Hepatocyte (in vitro differentiated cells): ENCODE data around the gene TENM4. TPM values are rescaled to one million over a fixed set of nuclear protein-coding genes. Genes with fewer than 3 reads are reported as not detected.
"Not testable (repeated sequence)": the region's sequence is repeated elsewhere in the genome, so short reads cannot be mapped to it uniquely, and the experiment has no call there.

ENCODE experiments used
- DNase-seq: peaks from one replicate; pipeline ENCODE4 v3.0.0-alpha.2; 2016; ENCODE audit warnings: low spot score
- H2AFZ ChIP-seq: fragments of 200-600 bp; sonication (generic); 2 replicates; pipeline ENCODE4 v1.6.0; 2016; ENCODE audit warnings: antibody characterized with exemption, mild to moderate bottlenecking
- H3K27ac ChIP-seq: fragments of 200-600 bp; sonication (generic); 2 replicates; pipeline ENCODE4 v1.5.1; 2016; ENCODE audit warnings: mild to moderate bottlenecking
- H3K27me3 ChIP-seq: fragments of 200-600 bp; sonication (generic); 2 replicates; pipeline ENCODE4 v1.6.1; 2016
- H3K36me3 ChIP-seq: fragments of 200-600 bp; sonication (generic); replicated peaks from 2 replicates; pipeline ENCODE4 v1.5.1; 2016; ENCODE audit warnings: low read depth; ENCODE audit not compliant: insufficient read depth
- H3K4me1 ChIP-seq: fragments of 200-600 bp; sonication (generic); 2 replicates; pipeline ENCODE4 v1.5.1; 2016; ENCODE audit warnings: mild to moderate bottlenecking, moderate library complexity; ENCODE audit not compliant: insufficient read depth
- H3K4me2 ChIP-seq: fragments of 200-600 bp; sonication (generic); 2 replicates; pipeline ENCODE4 v1.6.0; 2016
- H3K4me3 ChIP-seq: fragments of 200-600 bp; sonication (generic); 2 replicates; pipeline ENCODE4 v1.5.1; 2016; ENCODE audit warnings: mild to moderate bottlenecking
- H3K79me2 ChIP-seq: fragments of 200-600 bp; sonication (generic); 2 replicates; pipeline ENCODE4 v1.6.0; 2017; ENCODE audit warnings: mild to moderate bottlenecking
- H3K9me2 ChIP-seq: fragments of 200-600 bp; sonication (generic); replicated peaks from 2 replicates; pipeline ENCODE4 v1.6.0; 2017; ENCODE audit warnings: mild to moderate bottlenecking; ENCODE audit not compliant: insufficient read depth
- H3K9me3 ChIP-seq: fragments of 200-600 bp; sonication (generic); 2 replicates; pipeline ENCODE4 v1.5.1; 2016; ENCODE audit warnings: low read depth, mild to moderate bottlenecking
- H4K20me1 ChIP-seq: fragments of 200-600 bp; sonication (generic); 2 replicates; pipeline ENCODE4 v1.6.0; 2016; ENCODE audit warnings: mild to moderate bottlenecking; ENCODE audit not compliant: insufficient read depth, poor library complexity, severe bottlenecking
- CTCF ChIP-seq: fragments of 200-600 bp; sonication (generic); IDR thresholded peaks from 2 replicates; pipeline ENCODE4 v1.5.1; 2016; ENCODE audit warnings: antibody characterized with exemption, mild to moderate bottlenecking; ENCODE audit not compliant: poor library complexity
- EZH2 ChIP-seq: fragments of 200-600 bp; sonication (generic); IDR thresholded peaks from 2 replicates; pipeline ENCODE4 v1.6.1; 2016; ENCODE audit warnings: antibody characterized with exemption, mild to moderate bottlenecking, borderline replicate concordance
- EZH2phosphoT487 ChIP-seq: fragments of 200-600 bp; sonication (generic); IDR thresholded peaks from one replicate; pipeline ENCODE4 v1.6.1; 2018; ENCODE audit warnings: antibody characterized with exemption, mild to moderate bottlenecking, low read depth, moderate library complexity; ENCODE audit not compliant: unreplicated experiment, severe bottlenecking
- WGBS: methylation state at CpG from one replicate; pipeline ENCODE4 v1.1.6; 2016; ENCODE audit warnings: low lambda C conversion rate; ENCODE audit errors: missing lambda C conversion rate; 5-methylcytosine and 5-hydroxymethylcytosine counted together
- polyA plus RNA-seq: library from polyadenylated mRNA; unstranded; fragments of >200 nt; fragmentation: Nextera tagmentation; extraction: Ambion mirVana; gene quantifications from 2 replicates; pipeline ENCODE4 v1.2.1, GENCODE V29; 2016
- total RNA-seq: library from RNA; depleted of rRNA; stranded (reverse); fragments of >200 nt; gene quantifications from 2 replicates; pipeline ENCODE4 v1.2.3, GENCODE V29; 2014

TENM4 gene
- total and polyA plus RNA-seq, 2 experiments from 2014 or later = 18.4 to 18.7 TPM

GRCh38 chr11:79227767-79228755 is 212.8 kb downstream of the TENM4 start:
- H3K9me2 ChIP-seq = no peaks in the 10 kb centered on the region
- DNase-seq = no peak
- H3K27me3 ChIP-seq = no peaks in the 10 kb centered on the region
- no peaks in the 10 kb centered on the region for H3K4me1 ChIP-seq
- no peak overlapping the region for H3K4me3 ChIP-seq
- no peaks in the 10 kb centered on the region for H4K20me1 ChIP-seq
- no peaks in the 10 kb centered on the region for H3K36me3 ChIP-seq
- H3K27ac ChIP-seq = no peak overlapping the region
- 82% methylated on average over 13 of the region's 13 CpGs for WGBS
- no peak overlapping the region for H3K4me2 ChIP-seq
- H2AFZ ChIP-seq = no peak overlapping the region
- TF ChIP-seq CTCF = peak; percentile 6
- no peak for TF ChIP-seq EZH2phosphoT487
- no peak for TF ChIP-seq EZH2
- no peaks in the 10 kb centered on the region for H3K9me3 ChIP-seq
- no peaks in the 10 kb centered on the region for H3K79me2 ChIP-seq

- 77% methylated on average over 5 of the region's 5 CpGs for WGBS
- no peaks in the 10 kb centered on the region for H4K20me1 ChIP-seq
- H3K27me3 ChIP-seq = no peaks in the 10 kb centered on the region
- no peaks in the 10 kb centered on the region for H3K9me2 ChIP-seq
- no peak overlapping the region for H3K4me2 ChIP-seq
- no peaks in the 10 kb centered on the region for H3K4me1 ChIP-seq
- H3K4me3 ChIP-seq = no peak overlapping the region
- H3K36me3 ChIP-seq = no peaks in the 10 kb centered on the region
- H3K79me2 ChIP-seq = no peaks in the 10 kb centered on the region
- no peak for DNase-seq
- no peak for TF ChIP-seq EZH2
- H2AFZ ChIP-seq = no peak overlapping the region
- H3K9me3 ChIP-seq = no peaks in the 10 kb centered on the region
- H3K27ac ChIP-seq = no peak overlapping the region
Observed at GRCh38 chr11:79227308-79227707, 213.5 kb downstream of the TENM4 start.

DNA sequence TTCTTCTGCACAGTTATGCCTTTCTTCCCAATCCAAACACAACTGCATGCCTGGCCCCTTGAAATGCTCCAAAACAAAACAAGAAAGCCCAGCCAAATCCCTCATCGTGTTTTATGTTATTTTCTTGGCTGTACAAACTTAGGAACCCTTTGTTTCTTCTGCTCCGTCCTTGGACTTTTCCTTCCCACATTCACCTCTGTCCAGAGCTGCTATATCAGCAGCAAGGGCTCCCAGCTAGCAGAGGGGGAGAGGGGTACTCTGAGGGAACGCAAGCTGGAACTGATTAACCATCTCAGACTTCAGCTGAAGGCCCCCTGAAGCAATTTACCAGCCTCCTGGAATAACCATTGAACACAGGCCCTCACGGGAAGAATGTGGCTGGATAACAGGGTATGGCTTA is 214.7 kb downstream of the TENM4 start:
- 37% methylated on average over 4 of the region's 4 CpGs for WGBS

GRCh38 chr11:79222163-79222562 is 218.7 kb downstream of the TENM4 start:
- not testable (repeated sequence) for H3K9me3 ChIP-seq, H3K36me3 ChIP-seq, H3K4me1 ChIP-seq, H3K79me2 ChIP-seq, H3K4me2 ChIP-seq, H3K9me2 ChIP-seq, H3K27ac ChIP-seq, H3K4me3 ChIP-seq, H3K27me3 ChIP-seq, H4K20me1 ChIP-seq, DNase-seq, H2AFZ ChIP-seq
- WGBS = 97% methylated on average over 5 of the region's 5 CpGs

More for the DNA sequence above, 214.7 kb downstream of the TENM4 start:
- no peak for TF ChIP-seq CTCF
- TF ChIP-seq EZH2 = no peak
- TF ChIP-seq EZH2phosphoT487 = no peak
- Histone ChIP-seq H3K36me3 (no peaks in the 10 kb centered on the region), H3K9me3 (no peaks in the 10 kb centered on the region), H4K20me1 (no peaks in the 10 kb centered on the region), H3K27me3 (no peaks in the 10 kb centered on the region), H3K9me2 (no peaks in the 10 kb centered on the region), H3K27ac (peak overlapping the region; percentile 55), H3K79me2 (no peaks in the 10 kb centered on the region), H3K4me3 (no peak overlapping the region), H3K4me1 (no peaks in the 10 kb centered on the region), H3K4me2 (no peak overlapping the region), H2AFZ (no peak overlapping the region)
- DNase-seq = no peak
